OCI-LY1 (cell line): ENCODE results near the gene S100G.

Experiments
- CTCF ChIP-seq: fragments of 200-600 bp; sonication (generic), shearing (Covaris generic); IDR thresholded peaks from 2 replicates; pipeline ENCODE4 v1.5.1; 2017; ENCODE audit warnings: mild to moderate bottlenecking, antibody characterized with exemption, low read length, moderate library complexity, mixed read lengths
- EZH2 ChIP-seq: fragments of 200-600 bp; sonication (generic), shearing (Covaris generic); IDR thresholded peaks from 2 replicates; pipeline ENCODE4 v1.8.0; 2017; ENCODE audit warnings: borderline replicate concordance, mixed run types, mild to moderate bottlenecking, antibody characterized with exemption, low read length, moderate library complexity, mixed read lengths

DNA sequence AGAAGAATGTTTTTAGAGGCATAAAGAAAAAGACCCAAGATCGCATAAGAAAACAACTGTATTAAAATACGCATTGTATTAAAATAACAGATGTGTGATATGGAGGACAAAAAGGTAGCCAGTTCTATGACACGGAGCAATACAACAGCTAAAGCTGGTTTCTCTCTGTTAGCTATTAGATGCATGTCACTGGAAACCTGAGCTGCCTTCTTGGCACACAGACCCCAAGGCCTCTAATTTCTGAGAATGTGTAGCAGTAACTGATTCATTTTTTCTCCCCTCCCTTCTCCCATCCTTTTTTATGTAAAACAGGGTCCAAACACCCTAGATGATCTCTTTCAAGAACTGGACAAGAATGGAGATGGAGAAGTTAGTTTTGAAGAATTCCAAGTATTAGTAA is 4.1 kb downstream of the S100G start:
- no peak for TF ChIP-seq CTCF
- TF ChIP-seq EZH2: no peak
